Upper lobe of right lung (tissue), 1 donor: ENCODE results near the gene LAP3. TPM values are rescaled to one million over a fixed set of nuclear protein-coding genes. Genes with fewer than 3 reads are reported as not detected.

Experiments used
- ATAC-seq: fragments of 200-7000 bp; cut with Tn5 transposase; one replicate; pipeline ENCODE4 v1.9.1; 2020; ENCODE audit warnings: mild to moderate bottlenecking, moderate library complexity
- DNase-seq: peaks from one replicate; pipeline ENCODE4 v3.0.0-alpha.2; 2020
- H3K27ac ChIP-seq: fragments of 200-600 bp; one replicate; pipeline ENCODE4 v1.8.0; 2022
- H3K27me3 ChIP-seq: fragments of 200-600 bp; one replicate; pipeline ENCODE4 v1.8.0; 2022; ENCODE audit warnings: mild to moderate bottlenecking
- H3K36me3 ChIP-seq: fragments of 200-600 bp; one replicate; pipeline ENCODE4 v1.8.0; 2022
- H3K4me1 ChIP-seq: fragments of 200-600 bp; one replicate; pipeline ENCODE4 v1.8.0; 2022
- H3K4me3 ChIP-seq: fragments of 200-600 bp; one replicate; pipeline ENCODE4 v1.8.0; 2022; ENCODE audit warnings: mild to moderate bottlenecking
- H3K9me3 ChIP-seq: fragments of 200-600 bp; one replicate; pipeline ENCODE4 v1.8.0; 2022
- CTCF ChIP-seq: fragments of 200-600 bp; IDR thresholded peaks from one replicate; pipeline ENCODE4 v1.8.0; 2022; ENCODE audit warnings: antibody characterized with exemption
- intact Hi-C: fragments of 100-400 bp; cut with DNase I; formaldehyde crosslinking; loops from one replicate; pipeline ENCODE4 v1.11.0; 2022
- total RNA-seq: library from RNA; stranded (reverse); fragmentation: NEBNext Ultra II Directional; extraction: Animal tissue kit (Norgen Biotek cat#: 25700); gene quantifications from one replicate; pipeline ENCODE4 v1.2.1, GENCODE V29; 2021
- donor health status: DM: no; HTN: yes; CAD: no; lungs with severe emphysema.

The LAP3 gene
- total RNA-seq, 1 donor from 2014 or later, result 97.6 TPM

GRCh38 chr4:17546678-17547077, 30.3 kb upstream of the LAP3 start:
- no peak overlapping the region for H3K4me3 ChIP-seq
- no peak overlapping the region for H3K27ac ChIP-seq
- intact Hi-C loops, result no loop called here
- H3K4me1 ChIP-seq, result no peaks in the 10 kb centered on the region
- no peak for ATAC-seq
- DNase-seq, result no peak
- no peak for TF ChIP-seq CTCF
- H3K36me3 ChIP-seq, result no peaks in the 10 kb centered on the region
- H3K9me3 ChIP-seq, result no peaks in the 10 kb centered on the region
- no peaks in the 10 kb centered on the region for H3K27me3 ChIP-seq

GRCh38 chr4:17550549-17550948, 26.4 kb upstream of the LAP3 start:
- intact Hi-C loops, result no loop called here

GRCh38 chr4:17552427-17552826, 24.6 kb upstream of the LAP3 start:
- H3K27me3 ChIP-seq, result no peaks in the 10 kb centered on the region
- no peaks in the 10 kb centered on the region for H3K4me1 ChIP-seq
- H3K4me3 ChIP-seq, result no peak overlapping the region
- ATAC-seq (no peak), DNase-seq (no peak)
- no peak overlapping the region for H3K27ac ChIP-seq
- no peak for TF ChIP-seq CTCF
- no peaks in the 10 kb centered on the region for H3K9me3 ChIP-seq
- intact Hi-C loops, result no loop called here
- H3K36me3 ChIP-seq, result no peaks in the 10 kb centered on the region

More at GRCh38 chr4:17550549-17550948, 26.4 kb upstream of the LAP3 start:
- Histone ChIP-seq H3K9me3 (no peaks in the 10 kb centered on the region), H3K4me1 (no peaks in the 10 kb centered on the region), H3K27ac (no peak overlapping the region), H3K4me3 (no peak overlapping the region), H3K27me3 (no peaks in the 10 kb centered on the region), H3K36me3 (no peaks in the 10 kb centered on the region)
- DNase-seq (no peak), ATAC-seq (no peak)
- TF ChIP-seq CTCF, result no peak

- no peak for DNase-seq
- ATAC-seq, result no peak
- Histone ChIP-seq H3K36me3 (no peaks in the 10 kb centered on the region), H3K9me3 (no peaks in the 10 kb centered on the region), H3K4me3 (no peak overlapping the region), H3K4me1 (no peaks in the 10 kb centered on the region), H3K27me3 (no peaks in the 10 kb centered on the region), H3K27ac (no peak overlapping the region)
- intact Hi-C loops, result no loop called here
- no peak for TF ChIP-seq CTCF
Measured at GRCh38 chr4:17554568-17554967, 22.4 kb upstream of the LAP3 start.

- Histone ChIP-seq H3K4me1 (no peaks in the 10 kb centered on the region), H3K27ac (no peak overlapping the region), H3K27me3 (no peaks in the 10 kb centered on the region), H3K4me3 (no peak overlapping the region), H3K36me3 (no peaks in the 10 kb centered on the region), H3K9me3 (no peaks in the 10 kb centered on the region)
- intact Hi-C loops, result no loop called here
- no peak for TF ChIP-seq CTCF
- DNase-seq, result no peak
- no peak for ATAC-seq
Measured at GRCh38 chr4:17556498-17556897, 20.5 kb upstream of the LAP3 start.

- no peak for DNase-seq
- TF ChIP-seq CTCF, result no peak
- Histone ChIP-seq H3K27ac (no peak overlapping the region), H3K4me3 (no peak overlapping the region), H3K4me1 (no peaks in the 10 kb centered on the region), H3K27me3 (no peaks in the 10 kb centered on the region), H3K9me3 (no peaks in the 10 kb centered on the region), H3K36me3 (no peaks in the 10 kb centered on the region)
- no peak for ATAC-seq
- intact Hi-C loops, result no loop called here
Measured at GRCh38 chr4:17557880-17558279, 19.1 kb upstream of the LAP3 start.
